SU-DHL-6 (cell line): ENCODE results near the gene EIF4A3.

Experiments used
- EZH2phosphoT487 ChIP-seq: fragments of 200-600 bp; sonication (generic), shearing (Covaris generic); conservative IDR thresholded peaks from 2 replicates; pipeline ENCODE4 v1.6.1; 2018; ENCODE audit warnings: mild to moderate bottlenecking, antibody characterized with exemption, low read length, moderate library complexity, mixed read lengths
- TF ChIP-seq, protein P1 (sequence below): fragments of 200-600 bp; sonication (generic); IDR thresholded peaks from one replicate; pipeline ENCODE4 v1.5.1; 2017; ENCODE audit warnings: antibody characterized with exemption, mild to moderate bottlenecking, low read length, moderate library complexity; ENCODE audit not compliant: insufficient read depth, poor library complexity, severe bottlenecking

DNA sequence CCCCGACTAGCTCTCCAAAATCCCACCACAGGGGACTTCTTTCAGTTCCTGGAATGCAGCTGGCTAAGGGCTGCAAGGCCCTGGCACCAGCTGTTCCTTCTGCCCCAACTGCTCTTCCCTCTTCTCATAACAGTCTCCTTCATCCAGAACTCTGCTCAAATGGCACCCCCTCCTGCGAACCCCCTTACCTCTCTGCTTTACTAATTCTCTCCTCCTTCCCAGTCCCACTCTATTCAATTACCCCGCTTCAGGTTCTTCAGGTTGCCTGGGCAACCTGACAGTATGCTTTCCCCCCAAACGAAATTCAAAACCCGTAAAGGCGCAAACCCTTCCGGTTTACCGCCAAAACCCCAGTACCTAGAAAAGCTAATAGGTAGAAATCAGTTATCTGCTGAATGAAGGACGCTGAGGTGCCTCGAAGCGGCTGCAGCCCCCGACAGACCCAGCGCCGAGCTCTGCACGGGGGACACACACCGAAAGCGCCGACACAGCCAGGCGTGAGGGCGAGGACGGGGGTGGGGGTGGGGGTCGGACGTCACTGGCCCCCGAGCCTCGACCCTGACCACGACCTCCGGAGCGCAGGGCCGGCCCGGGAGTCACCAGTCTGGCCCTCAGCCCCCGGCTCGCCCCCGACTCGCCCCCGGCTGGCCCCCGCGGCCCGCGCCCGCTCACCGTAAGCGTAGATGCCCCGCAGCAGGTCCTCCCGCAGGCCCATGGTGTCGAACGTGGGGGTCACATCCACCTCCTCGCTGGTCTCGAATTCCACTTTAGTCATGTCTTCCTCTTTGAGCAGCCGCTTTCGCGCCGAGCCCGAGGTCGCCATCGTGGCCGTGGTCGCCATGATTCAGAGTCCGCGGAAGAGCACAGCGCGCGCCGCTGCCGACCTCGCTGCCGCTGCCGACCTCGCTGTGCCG lies 550 bp downstream of the EIF4A3 start:
- no peak for TF ChIP-seq EZH2phosphoT487
- TF ChIP-seq, protein P1, sequence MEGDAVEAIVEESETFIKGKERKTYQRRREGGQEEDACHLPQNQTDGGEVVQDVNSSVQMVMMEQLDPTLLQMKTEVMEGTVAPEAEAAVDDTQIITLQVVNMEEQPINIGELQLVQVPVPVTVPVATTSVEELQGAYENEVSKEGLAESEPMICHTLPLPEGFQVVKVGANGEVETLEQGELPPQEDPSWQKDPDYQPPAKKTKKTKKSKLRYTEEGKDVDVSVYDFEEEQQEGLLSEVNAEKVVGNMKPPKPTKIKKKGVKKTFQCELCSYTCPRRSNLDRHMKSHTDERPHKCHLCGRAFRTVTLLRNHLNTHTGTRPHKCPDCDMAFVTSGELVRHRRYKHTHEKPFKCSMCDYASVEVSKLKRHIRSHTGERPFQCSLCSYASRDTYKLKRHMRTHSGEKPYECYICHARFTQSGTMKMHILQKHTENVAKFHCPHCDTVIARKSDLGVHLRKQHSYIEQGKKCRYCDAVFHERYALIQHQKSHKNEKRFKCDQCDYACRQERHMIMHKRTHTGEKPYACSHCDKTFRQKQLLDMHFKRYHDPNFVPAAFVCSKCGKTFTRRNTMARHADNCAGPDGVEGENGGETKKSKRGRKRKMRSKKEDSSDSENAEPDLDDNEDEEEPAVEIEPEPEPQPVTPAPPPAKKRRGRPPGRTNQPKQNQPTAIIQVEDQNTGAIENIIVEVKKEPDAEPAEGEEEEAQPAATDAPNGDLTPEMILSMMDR: no peak
